SK-N-SH (cell line): ENCODE results near the gene C3orf33. TPM values are rescaled to one million over a fixed set of nuclear protein-coding genes. Genes with fewer than 3 reads are reported as not detected.

Source experiments
- CTCF ChIA-PET: fragments of 300-600, 350-600 bp; formaldehyde crosslinking; extraction: SDS; loops from one replicate; lab custom pipeline; 2021; lab: Yijun Ruan, JAX
- POLR2A ChIA-PET: fragments of 350-600 bp; sonication (Branson Sonifier 250); formaldehyde crosslinking; extraction: SDS; loops from one replicate; lab custom pipeline; 2020; ENCODE audit warnings: antibody characterized with exemption, inconsistent platforms; lab: Yijun Ruan, JAX
- DNase-seq: peaks from one replicate; pipeline ENCODE4 v3.0.0; 2012
- H2AFZ ChIP-seq: fragments of 200-600 bp; sonication (generic); 2 replicates; pipeline ENCODE4 v1.8.1; 2016; ENCODE audit warnings: antibody characterized with exemption, mild to moderate bottlenecking, low read depth
- H3F3A ChIP-seq: fragments of 200-600 bp; sonication (generic); replicated peaks from 2 replicates; pipeline ENCODE3; 2016; ENCODE audit warnings: antibody characterized with exemption, mild to moderate bottlenecking; ENCODE audit not compliant: insufficient read depth
- H3K27ac ChIP-seq, 2 experiments: fragments of 200-500 bp in 1 of 2; fragments of 200-600 bp in 1 of 2; sonication (Bioruptor generic) in 1 of 2; sonication (generic), shearing (Covaris generic) in 1 of 2; 2 replicates each; pipeline versions ENCODE4 v1.5.1 to v1.6.1; 2014 to 2016; ENCODE audit warnings: low read depth in 2 of 2, inconsistent platforms in 1 of 2, low read length in 1 of 2, mild to moderate bottlenecking in 1 of 2, mixed read lengths in 1 of 2
- H3K27me3 ChIP-seq: fragments of 200-600 bp; sonication (generic), shearing (Covaris generic); 2 replicates; pipeline ENCODE4 v1.6.1; 2016; ENCODE audit warnings: mixed run types; ENCODE audit not compliant: insufficient read depth
- H3K36me3 ChIP-seq, 2 experiments: fragments of 200-500 bp in 1 of 2; fragments of 200-600 bp in 1 of 2; sonication (Bioruptor generic) in 1 of 2; sonication (generic) in 1 of 2; replicated peaks in 1 of 2; 2 replicates each; pipeline versions ENCODE3 to v1.5.1; 2014 to 2016; ENCODE audit warnings: low read length in 1 of 2, mild to moderate bottlenecking in 1 of 2; ENCODE audit not compliant: insufficient read depth in 2 of 2, control insufficient read depth in 1 of 2
- H3K4me1 ChIP-seq, 2 experiments: fragments of 200-500 bp in 1 of 2; fragments of 200-600 bp in 1 of 2; sonication (Bioruptor generic) in 1 of 2; sonication (generic), shearing (Covaris generic) in 1 of 2; 2 replicates each; pipeline versions ENCODE4 v1.5.1 to v1.6.1; 2014 to 2016; ENCODE audit warnings: low read depth in 1 of 2, low read length in 1 of 2, mixed run types in 1 of 2; ENCODE audit not compliant: insufficient read depth in 2 of 2, control insufficient read depth in 1 of 2
- H3K4me2 ChIP-seq: fragments of 200-600 bp; sonication (generic), shearing (Covaris generic); 2 replicates; pipeline ENCODE4 v1.6.1; 2017; ENCODE audit warnings: mixed run types
- H3K4me3 ChIP-seq, 2 experiments: fragments of 200-500 bp in 1 of 2; fragments of 200-600 bp in 1 of 2; sonication (Bioruptor generic) in 1 of 2; sonication (generic), shearing (Covaris generic) in 1 of 2; 2 replicates each; pipeline versions ENCODE4 v1.5.1 to v1.8.1; 2014 to 2016; ENCODE audit warnings: low read depth in 2 of 2, inconsistent platforms in 1 of 2, low read length in 1 of 2, mild to moderate bottlenecking in 1 of 2, mixed read lengths in 1 of 2, moderate library complexity in 1 of 2
- H3K79me2 ChIP-seq: fragments of 200-600 bp; sonication (generic); 2 replicates; pipeline ENCODE4 v1.8.1; 2017; ENCODE audit warnings: mild to moderate bottlenecking; ENCODE audit not compliant: insufficient read depth
- H3K9ac ChIP-seq: fragments of 200-600 bp; sonication (generic); 2 replicates; pipeline ENCODE4 v1.6.1; 2017; ENCODE audit warnings: mixed run types
- H3K9me2 ChIP-seq: fragments of 200-600 bp; sonication (generic); 2 replicates; pipeline ENCODE4 v1.6.1; 2017; ENCODE audit warnings: mixed run types
- H3K9me3 ChIP-seq: fragments of 200-600 bp; sonication (generic); 2 replicates; pipeline ENCODE4 v1.6.1; 2017; ENCODE audit warnings: mixed run types, mild to moderate bottlenecking, moderate library complexity
- H4K20me1 ChIP-seq: fragments of 200-600 bp; sonication (generic); 2 replicates; pipeline ENCODE4 v1.6.1; 2017; ENCODE audit warnings: mild to moderate bottlenecking, mixed run types; ENCODE audit not compliant: insufficient read depth
- EP300 ChIP-seq, 2 experiments: IDR thresholded peaks; 2 replicates each; pipeline versions ENCODE4 v1.4.0 to v1.6.1; 2012; ENCODE audit warnings: borderline replicate concordance in 1 of 2, low read depth in 1 of 2, low read length in 1 of 2
- FOSL2 ChIP-seq: IDR thresholded peaks from 2 replicates; pipeline ENCODE4 v1.4.0; 2012; ENCODE audit warnings: low read depth, mild to moderate bottlenecking, moderate library complexity, borderline replicate concordance
- FOXJ3 ChIP-seq: sonication (generic); formaldehyde crosslinking; IDR thresholded peaks from 2 replicates; pipeline ENCODE4 v1.5.1; 2020; ENCODE audit warnings: mild to moderate bottlenecking, missing genetic modification reagents
- FOXM1 ChIP-seq: IDR thresholded peaks from 2 replicates; pipeline ENCODE4 v1.4.0; 2012; ENCODE audit warnings: low read depth, mild to moderate bottlenecking
- GATA2 ChIP-seq: sonication (generic); formaldehyde crosslinking; IDR thresholded peaks from 2 replicates; pipeline ENCODE4 v1.5.0; 2020; ENCODE audit warnings: mild to moderate bottlenecking, missing genetic modification reagents
- MEF2A ChIP-seq: IDR thresholded peaks from 2 replicates; pipeline ENCODE4 v1.4.0; 2012; ENCODE audit warnings: low read depth, borderline replicate concordance
- PBX3 ChIP-seq: IDR thresholded peaks from 2 replicates; pipeline ENCODE4; 2012
- REST ChIP-seq: IDR thresholded peaks from 2 replicates; pipeline ENCODE4 v1.6.1; 2012; ENCODE audit warnings: mild to moderate bottlenecking, low read depth, low read length, moderate library complexity
- RFX5 ChIP-seq: IDR thresholded peaks from 2 replicates; pipeline ENCODE4 v1.6.1; 2012; ENCODE audit warnings: mild to moderate bottlenecking, improper control_type of control experiment, low read length
- ZBTB33 ChIP-seq: IDR thresholded peaks from 2 replicates; pipeline ENCODE4 v1.4.0; 2012; ENCODE audit warnings: low read depth, borderline replicate concordance
- WGBS: methylation state at CpG from one replicate; pipeline ENCODE4 v1.1.6; 2017; ENCODE audit warnings: low lambda C conversion rate; 5-methylcytosine and 5-hydroxymethylcytosine counted together
- polyA plus RNA-seq, 3 experiments: library from polyadenylated mRNA; depleted of rRNA; stranded (reverse); fragments of >200 nt; gene quantifications; 2 replicates each; pipeline ENCODE4 v1.2.3, GENCODE V29; 2012

C3orf33 gene
- polyA plus RNA-seq, 1 of the 3 experiments (the other 2 are of a cell fraction) = 2.9 TPM

- TF ChIP-seq REST (no peak), FOXM1 (no peak), PBX3 (no peak), FOXJ3 (CRISPR knock-in tag) (no peak), RFX5 (no peak), ZBTB33 (no peak), MEF2A (no peak)
These were observed 58.7 kb downstream of the C3orf33 start (continued) for GRCh38 chr3:155747286-155747945.

- Histone ChIP-seq H3K4me1 (peaks cover 0 to 6% of the 10 kb centered on the region in 2 experiments; a peak in 1 of 4 replicates), H3K9ac (no peak overlapping the region), H3K27me3 (peaks cover 13% of the 10 kb centered on the region; the same call in 1 of the 2 replicates), H2AFZ (no peak overlapping the region), H3K36me3 (no peaks in the 10 kb centered on the region), H3K4me3 (no peak overlapping the region), H3K4me2 (no peak overlapping the region), H3F3A (no peaks in the 10 kb centered on the region), H3K79me2 (no peaks in the 10 kb centered on the region), H3K9me2 (no peaks in the 10 kb centered on the region), H3K9me3 (no peaks in the 10 kb centered on the region), H3K27ac (no peak overlapping the region), H4K20me1 (no peaks in the 10 kb centered on the region)
- TF ChIP-seq FOXM1 (no peak), GATA2 (no peak), EP300 (IDR thresholded peaks at IDR 0.05; ENCODE audit: borderline replicate concordance in 1 of 2, low read depth in 1 of 2, low read length in 1 of 2) (no peak), ZBTB33 (no peak), FOSL2 (no peak)
- DNase-seq = no peak
- 97% methylated on average over 1 of the region's 1 CpG for WGBS
- POLR2A ChIA-PET = no interaction called here
- CTCF ChIA-PET = interaction anchor here (0.8 to 2.3 kb wide), 3 partner anchors 16 to 107 kb away, joined by 4 to 6 read pairs (median 4); partner anchors contain the start of gene C3orf33
These were observed 59.4 kb downstream of the C3orf33 start for GRCh38 chr3:155746703-155747102.
